HG02938 (cell line): ENCODE data around the gene FAM110A.
"Not testable (repeated sequence)": the region's sequence is repeated elsewhere in the genome, so short reads cannot be mapped to it uniquely, and the experiment has no call there.

Source experiments
- ATAC-seq: cut with Tn5 transposase; IDR thresholded peaks from one replicate; pipeline ENCODE4 v1.9.1; 2021; ENCODE audit warnings: mild to moderate bottlenecking, moderate library complexity; ENCODE audit not compliant: unreplicated experiment

The FAM110A gene

DNA sequence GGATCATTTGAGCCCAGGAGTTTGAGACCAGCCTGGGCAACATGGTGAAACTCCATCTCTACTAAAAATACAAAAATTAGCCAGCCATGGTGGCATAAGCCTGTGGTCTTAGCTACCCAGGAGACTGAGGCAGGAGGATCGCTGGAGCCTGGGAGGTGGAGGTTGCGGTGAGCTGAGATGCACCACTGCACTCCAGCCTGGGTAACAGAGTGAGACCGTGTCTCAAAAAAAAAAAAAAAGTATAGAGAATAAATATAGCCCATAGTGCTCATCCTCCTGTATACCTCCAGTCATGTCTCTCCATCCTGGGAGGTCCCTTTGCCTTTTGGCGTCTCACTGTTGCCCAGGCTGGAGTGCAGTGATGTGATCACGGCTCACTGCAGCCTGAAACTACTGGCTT lies 58.9 kb downstream of the FAM110A start:
- not testable (repeated sequence) for ATAC-seq
